ENCODE results near the gene GLUD2.
"Not testable (repeated sequence)": the region's sequence is repeated elsewhere in the genome, so short reads cannot be mapped to it uniquely, and the experiment has no call there.

The GLUD2 gene

DNA sequence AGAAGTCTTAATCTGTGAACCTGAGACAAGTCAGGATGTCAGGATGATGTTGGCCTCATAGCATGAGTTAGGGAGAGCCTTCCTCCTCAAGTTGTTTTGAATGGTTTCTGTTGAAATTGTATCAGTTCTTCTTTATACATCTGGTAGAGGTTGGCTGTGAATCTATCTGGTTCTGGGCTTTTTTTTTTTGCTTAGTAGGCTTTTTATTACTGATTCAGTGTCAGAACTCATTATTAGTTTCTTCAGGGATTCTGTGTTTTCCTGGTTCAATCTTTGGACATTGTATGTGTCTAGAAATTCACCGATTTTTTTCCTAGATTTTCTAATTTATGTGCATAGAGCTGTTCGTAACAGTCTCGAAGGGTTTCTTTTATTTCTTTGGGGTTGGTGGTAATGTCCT lies 14.9 kb downstream of the GLUD2 start:
- no peak overlapping the region for H3K27ac Mint-ChIP-seq
- no peak overlapping the region for H3K4me3 Mint-ChIP-seq
- H3K9me3 Mint-ChIP-seq = no peaks in the 10 kb centered on the region
- peaks cover 4% of the 10 kb centered on the region for H3K27me3 Mint-ChIP-seq
- H3K36me3 Mint-ChIP-seq (ENCODE audit: low read depth) = no peaks in the 10 kb centered on the region
- H3K4me1 Mint-ChIP-seq (ENCODE audit: low read depth) = no peaks in the 10 kb centered on the region

DNA sequence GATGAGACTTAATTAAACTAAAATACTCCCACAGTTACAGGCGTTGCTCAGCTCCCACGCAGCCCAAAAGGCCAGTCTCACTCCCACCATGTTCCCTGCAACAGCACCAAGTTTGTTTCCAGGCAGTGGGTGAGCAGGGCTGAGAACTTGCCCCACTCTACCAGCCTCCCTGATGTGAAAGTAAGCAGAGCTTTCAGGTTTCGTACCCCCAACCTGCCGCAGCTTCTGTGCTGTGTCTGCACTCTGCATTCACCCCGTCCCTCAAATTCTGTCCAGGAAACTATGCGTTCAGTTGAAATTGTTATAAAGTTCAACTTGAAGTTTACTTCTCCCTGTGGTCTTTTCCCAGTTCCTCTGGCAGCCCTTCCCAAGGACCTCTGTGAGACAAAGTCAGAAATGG lies 17.2 kb downstream of the GLUD2 start:
- Mint-ChIP-seq H3K9me3 (no peaks in the 10 kb centered on the region), H3K27ac (no peak overlapping the region), H3K36me3 (ENCODE audit: low read depth) (no peaks in the 10 kb centered on the region), H3K4me3 (no peak overlapping the region), H3K4me1 (ENCODE audit: low read depth) (no peaks in the 10 kb centered on the region), H3K27me3 (peaks cover 4% of the 10 kb centered on the region)

DNA sequence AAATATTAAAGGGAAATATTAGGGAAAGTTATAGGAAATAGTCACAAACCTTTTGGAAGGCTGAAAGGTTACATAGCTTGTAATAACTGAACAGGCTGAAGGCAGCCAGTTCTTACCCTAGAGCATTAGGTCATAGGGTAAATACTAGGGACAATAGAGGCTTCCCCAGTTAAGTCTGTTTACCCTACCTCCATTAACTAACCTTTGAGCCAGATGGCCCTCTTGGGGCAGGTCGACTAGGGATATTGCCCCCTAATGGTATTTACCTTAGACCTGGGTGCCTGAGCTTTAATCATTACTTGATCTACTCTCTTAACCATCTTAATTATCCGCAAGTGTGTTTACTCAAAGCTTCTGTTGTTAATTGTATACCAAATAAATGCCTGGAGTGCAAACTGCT lies 36.8 kb downstream of the GLUD2 start:
- not testable (repeated sequence) for H3K27ac Mint-ChIP-seq; H3K4me1 Mint-ChIP-seq (ENCODE audit: low read depth); H3K9me3 Mint-ChIP-seq; H3K4me3 Mint-ChIP-seq; H3K36me3 Mint-ChIP-seq (ENCODE audit: low read depth); H3K27me3 Mint-ChIP-seq

DNA sequence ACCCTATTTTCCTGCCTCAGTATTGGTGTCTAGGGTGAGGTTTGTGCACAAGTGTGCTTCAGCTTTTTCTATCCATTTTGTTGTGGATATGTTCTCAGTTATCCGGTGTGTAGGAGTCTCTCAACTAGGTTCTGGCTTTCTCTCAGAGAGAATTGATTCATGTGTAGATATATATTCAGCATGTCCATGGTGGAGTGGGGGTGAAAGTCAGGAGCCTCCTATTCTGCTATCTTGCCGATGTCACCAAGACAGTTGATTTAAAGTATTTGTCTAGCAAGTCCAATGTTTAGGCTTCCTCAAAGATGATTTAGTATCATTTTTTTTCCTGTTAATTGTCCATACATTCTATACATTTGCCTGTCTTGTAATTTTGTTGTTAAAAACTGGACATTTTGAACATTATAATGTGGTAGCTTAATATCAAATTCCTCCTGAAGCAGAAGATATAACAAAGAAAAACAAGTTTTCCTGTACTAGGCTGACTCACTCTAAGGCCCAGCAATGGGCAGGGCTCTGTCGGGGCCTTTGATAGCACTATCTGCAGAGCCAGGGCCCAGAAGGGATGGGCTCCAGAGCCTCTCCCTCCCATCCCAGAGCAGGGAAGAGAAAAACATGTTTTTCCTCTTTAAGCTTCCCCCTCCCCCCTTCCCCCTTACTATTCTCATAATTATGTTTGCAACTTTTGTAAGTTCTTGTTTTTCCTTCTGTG lies 37.6 kb downstream of the GLUD2 start:
- no peaks in the 10 kb centered on the region for H3K9me3 Mint-ChIP-seq
- no peak overlapping the region for H3K4me3 Mint-ChIP-seq
- no peaks in the 10 kb centered on the region for H3K4me1 Mint-ChIP-seq (ENCODE audit: low read depth)
- H3K27me3 Mint-ChIP-seq = no peaks in the 10 kb centered on the region
- H3K27ac Mint-ChIP-seq = no peak overlapping the region
- H3K36me3 Mint-ChIP-seq (ENCODE audit: low read depth) = no peaks in the 10 kb centered on the region

DNA sequence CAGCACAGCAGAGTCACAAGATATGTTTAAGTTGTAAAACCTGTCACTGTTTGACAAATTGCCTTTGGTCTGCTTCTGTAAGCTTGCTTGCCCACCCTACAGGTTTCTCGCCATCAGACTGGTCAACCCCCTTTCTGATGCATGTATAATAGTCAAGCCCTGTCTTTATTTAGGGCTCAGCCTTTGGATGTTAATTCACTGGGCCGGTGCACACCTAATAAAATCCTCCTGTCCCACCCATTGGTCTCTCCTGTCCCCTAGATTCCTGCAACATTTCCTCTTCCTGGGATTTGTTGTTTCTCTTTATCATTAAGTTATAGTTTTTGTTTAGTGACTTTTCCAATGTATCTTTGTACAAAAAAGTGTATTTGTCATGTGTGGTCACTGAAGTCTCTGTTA lies 38.2 kb downstream of the GLUD2 start:
- Mint-ChIP-seq H3K4me3 (no peak overlapping the region), H3K9me3 (no peaks in the 10 kb centered on the region), H3K27me3 (no peaks in the 10 kb centered on the region), H3K36me3 (ENCODE audit: low read depth) (no peaks in the 10 kb centered on the region), H3K27ac (no peak overlapping the region), H3K4me1 (ENCODE audit: low read depth) (no peaks in the 10 kb centered on the region)

DNA sequence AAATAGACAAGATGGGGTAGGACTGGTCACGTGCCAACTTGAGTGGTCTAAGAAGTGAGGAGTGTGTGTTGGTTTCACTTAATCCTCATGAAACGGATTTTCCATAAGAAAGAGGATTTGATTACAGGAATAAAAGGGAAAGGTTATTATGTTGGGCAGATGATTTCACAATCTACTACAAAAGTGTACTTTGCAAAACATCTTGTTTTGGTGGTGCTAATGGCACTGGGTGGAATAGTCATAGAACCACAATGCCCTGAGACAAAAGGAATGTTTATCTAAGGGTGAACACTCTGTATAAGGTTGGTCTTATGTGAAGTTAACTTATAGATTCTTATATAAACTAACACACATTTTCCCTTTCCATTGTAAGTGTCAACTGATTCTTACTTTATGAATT lies 45.6 kb downstream of the GLUD2 start:
- peaks cover 3% of the 10 kb centered on the region for H3K27me3 Mint-ChIP-seq
- H3K36me3 Mint-ChIP-seq (ENCODE audit: low read depth) = no peaks in the 10 kb centered on the region
- no peak overlapping the region for H3K4me3 Mint-ChIP-seq
- H3K4me1 Mint-ChIP-seq (ENCODE audit: low read depth) = no peaks in the 10 kb centered on the region
- no peak overlapping the region for H3K27ac Mint-ChIP-seq
- H3K9me3 Mint-ChIP-seq = no peaks in the 10 kb centered on the region
